RPMI8226 (cell line): ENCODE measurements around the gene CCDC85C.

Experiments used
- DNase-seq: peaks from one replicate; pipeline ENCODE4 v3.0.0-alpha.2; 2015

Gene CCDC85C

DNA sequence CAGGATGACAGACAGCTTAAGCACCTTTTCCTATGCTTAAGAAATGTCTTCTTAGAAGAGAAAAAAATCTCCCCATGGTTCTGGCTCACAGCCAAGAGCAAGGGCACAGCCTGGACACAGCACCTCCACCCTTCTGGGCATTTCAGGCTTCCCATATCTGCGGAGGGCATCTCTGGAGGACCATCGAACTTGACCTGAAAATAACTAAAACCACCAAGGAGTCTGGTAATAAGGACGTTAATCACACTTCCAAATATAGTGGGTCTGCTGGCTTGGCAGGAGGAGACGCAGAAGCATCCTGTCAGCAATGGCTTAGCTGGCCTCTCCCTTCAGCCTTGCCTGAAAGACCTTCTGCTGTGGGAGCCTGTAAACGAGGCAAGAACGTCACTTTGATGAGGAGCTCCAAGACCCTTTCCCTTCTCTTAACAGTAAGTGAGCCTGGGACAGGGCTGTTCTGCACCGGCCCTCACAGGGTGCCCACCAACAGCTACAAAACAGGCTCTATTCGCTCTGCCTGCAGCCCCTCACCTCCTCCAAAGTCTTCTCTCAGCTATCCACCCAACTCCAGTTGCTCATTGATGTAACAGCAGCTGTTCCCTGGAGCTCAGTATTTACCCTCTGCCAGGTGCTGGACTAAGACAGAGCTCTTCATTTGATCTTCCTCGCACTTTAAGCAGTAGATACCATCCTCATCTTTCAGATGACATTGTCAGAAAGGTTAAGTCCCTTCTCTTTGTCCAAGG lies 136.5 kb downstream of the CCDC85C start:
- no peak for DNase-seq

DNA sequence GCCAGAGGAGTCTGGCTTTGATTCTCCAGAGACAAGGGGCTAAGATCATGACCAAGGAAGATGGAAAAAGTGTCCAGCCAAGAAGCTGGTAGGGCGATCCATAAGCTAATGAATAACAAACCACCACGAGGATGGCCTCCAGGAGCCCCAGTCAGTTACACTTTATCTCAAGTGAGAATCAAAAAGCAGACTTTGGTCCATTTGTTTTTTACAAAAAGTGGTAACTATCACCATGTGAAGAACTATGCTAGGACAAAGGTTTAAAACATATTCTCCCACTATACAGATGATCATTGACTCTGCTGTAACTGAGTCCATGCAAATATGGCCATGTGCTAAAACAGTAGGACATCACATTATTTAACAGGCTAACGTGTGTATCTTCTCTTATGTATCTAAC lies 137.2 kb downstream of the CCDC85C start:
- DNase-seq, result no peak

DNA sequence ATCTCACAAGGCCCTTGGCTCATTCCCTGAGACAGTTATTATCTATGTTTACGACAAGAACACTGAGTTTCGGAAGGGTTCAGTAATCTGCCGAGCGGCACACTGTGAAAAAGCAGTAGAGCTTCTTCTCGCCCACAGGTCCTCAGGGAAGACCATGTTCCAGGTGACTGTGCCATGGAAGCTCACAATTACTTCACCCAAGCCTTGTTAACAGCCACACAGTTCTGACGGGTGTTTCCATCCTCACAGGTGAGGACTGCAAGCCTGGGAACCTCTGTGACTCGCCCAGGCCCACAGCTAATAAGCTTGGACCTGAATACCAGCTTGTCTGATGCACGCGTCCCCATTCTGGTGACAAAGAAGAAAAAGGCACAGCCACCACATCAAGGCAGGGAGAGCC lies 138.7 kb downstream of the CCDC85C start:
- DNase-seq, result no peak

DNA sequence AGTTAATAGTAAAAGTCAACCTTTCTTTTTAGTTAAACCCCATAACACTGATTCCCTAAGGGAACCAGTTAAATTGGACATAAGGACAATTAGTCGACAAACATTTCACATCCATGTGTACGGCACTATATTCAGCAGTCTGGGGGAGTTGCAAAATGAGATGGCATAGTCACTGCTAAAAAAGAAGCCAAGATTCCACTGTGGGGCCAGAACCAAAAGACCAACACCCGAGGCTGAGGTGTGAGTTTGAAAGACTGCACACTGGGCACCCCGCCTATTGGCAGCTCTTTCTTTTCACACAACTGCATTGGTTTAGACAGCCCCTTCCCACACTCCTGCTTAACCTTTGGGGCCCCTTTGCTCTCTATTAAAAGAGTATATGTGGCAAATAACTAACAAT lies 140.0 kb downstream of the CCDC85C start:
- DNase-seq, result no peak

DNA sequence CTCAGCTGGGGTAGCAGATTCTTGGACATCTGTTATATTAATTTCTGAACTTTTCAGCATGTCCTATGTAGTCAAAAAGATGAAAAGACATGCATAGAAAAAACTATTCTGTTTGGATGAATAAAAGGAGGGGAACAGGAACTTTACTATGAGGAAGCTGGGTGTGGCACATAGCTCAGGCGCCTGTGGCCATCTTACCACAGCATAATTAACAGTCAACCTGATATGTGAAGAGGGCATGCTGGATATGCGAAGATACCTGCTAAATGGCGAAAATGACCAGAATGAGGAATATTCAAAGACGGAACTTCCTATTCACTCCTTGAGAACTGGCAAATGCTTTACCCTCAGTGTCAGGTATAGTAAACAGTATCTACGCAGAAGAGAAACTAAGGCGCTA lies 141.8 kb downstream of the CCDC85C start:
- no peak for DNase-seq

DNA sequence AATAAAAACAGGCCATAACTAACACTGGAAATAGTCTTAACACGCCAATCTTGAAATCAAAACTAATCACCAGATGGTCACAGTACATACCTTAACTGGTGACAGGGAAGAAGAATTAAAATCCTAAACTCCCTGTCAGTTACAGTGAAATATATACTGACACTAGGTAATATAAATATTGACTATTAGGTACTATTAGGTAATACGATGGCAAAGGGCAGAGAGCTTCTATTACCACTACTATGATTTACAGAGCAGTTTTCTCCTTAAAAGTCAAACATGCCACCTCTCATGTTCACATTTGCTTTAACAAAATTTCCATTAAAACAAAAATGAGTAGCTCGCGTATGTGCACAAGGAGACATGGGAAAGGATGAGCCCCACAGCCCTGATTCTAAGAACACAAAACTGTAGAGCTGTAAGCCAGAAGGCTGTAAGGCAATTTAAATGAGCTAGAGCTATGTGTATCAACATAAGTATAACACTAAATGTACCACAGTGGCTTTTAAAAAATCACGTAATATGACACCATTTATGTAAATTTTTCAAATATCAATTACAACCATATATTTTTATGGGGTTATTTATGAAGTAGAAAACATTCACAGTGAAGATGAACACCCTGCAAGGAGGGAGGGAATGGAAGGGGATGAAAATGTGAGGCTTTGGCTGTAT lies 142.5 kb downstream of the CCDC85C start:
- no peak for DNase-seq

DNA sequence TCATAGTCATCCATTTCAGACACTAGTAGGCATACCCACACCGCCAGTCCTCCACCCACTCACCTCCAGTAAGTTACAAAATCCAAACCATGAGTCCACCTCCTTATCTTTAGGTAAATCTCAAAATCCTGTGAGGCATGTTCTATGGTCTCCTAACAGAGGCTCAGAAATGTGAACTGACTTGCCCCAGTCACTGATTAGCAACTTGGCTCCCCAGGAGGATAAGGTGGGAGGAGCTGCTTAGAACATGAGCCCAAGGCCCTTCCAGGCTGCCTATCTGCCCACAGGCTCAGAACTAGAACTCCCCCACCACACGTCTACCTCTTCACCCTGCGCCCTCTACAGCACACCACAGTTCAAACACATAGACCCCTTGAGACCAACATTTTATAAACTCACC lies 143.2 kb downstream of the CCDC85C start:
- no peak for DNase-seq

DNA sequence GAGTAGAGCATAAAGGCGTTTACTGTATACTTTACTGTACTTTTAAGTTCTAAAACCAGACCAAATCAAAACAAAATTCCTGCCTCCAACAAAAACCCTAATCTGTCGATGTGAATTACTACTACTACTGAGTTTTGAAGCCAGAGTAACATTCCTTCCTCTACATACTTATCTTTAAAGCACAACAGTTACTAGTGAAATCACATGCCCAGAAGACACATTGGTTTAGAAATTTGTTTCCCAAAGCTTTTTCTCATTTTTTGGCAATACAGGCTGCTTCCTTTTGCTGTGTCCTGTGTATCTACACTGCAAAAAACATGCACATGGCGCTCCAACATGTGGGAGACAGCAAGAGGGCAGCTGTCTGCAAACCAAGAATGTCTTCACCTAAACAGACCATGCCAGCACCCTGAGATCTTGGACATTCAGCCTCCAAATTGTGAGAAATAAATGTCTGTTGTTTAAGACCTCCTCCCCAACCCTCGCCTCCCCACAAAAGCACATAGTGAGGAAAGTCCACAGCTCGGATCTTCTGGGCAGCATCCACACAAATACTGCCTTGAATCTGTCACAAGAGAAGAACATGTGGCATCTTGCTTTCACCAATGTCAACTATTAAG lies 144.4 kb downstream of the CCDC85C start:
- no peak for DNase-seq

DNA sequence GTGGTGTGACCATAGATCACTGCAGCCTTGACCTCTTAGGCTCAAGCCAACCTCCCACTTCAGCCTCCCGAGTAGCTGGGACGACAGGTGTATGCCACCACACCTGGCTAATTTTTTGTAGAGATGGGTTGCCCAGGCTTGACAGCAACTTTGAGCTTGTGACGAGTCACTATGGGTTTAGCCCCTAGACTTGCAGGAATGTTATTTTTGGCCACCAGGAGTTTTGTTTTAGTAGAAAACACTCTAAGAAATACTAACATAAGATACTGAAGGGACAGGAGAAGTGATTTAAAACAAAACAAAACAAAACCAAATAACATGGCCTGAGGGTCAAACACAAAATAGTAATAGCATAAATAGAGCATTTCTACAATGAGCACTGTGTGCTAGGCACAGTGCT lies 149.8 kb downstream of the CCDC85C start:
- DNase-seq, result no peak

DNA sequence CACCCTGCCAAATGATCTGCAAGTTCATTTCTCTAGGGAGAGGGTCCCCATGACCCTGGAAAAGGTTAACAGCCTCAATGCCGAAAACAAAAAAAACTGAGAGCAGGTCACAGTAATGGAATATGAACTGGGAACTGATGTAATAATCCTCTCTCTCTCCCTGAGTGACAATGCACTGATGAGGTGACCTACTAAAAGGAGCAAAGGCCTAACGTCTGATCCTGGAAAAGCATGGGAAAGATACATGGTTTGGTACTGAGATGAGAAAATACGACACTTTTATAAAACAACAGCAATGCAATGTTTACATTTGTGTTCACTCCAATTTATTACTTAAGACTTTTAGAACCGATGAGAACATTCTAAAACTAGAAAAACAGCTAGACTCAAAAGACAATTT lies 151.0 kb downstream of the CCDC85C start:
- DNase-seq, result no peak

DNA sequence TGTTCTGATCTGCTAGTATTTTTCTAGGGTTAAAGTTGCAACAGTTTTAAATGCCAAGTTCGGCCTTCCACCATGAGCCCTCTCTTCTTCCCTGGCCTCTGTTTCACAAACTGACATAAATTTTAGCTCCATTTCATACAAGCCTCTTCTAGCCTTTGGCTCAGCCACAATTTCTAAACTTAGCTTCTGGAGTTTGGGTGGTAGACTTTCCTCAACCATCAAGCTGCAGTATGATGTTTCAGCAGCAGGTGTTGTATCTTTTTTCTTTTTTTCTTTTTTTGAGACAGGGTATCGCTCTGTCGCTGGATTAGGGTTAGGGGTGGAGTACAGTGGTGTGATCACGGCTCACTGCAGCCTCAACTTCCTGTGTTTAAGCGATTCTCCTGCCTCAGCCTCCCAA lies 152.8 kb downstream of the CCDC85C start:
- no peak for DNase-seq

DNA sequence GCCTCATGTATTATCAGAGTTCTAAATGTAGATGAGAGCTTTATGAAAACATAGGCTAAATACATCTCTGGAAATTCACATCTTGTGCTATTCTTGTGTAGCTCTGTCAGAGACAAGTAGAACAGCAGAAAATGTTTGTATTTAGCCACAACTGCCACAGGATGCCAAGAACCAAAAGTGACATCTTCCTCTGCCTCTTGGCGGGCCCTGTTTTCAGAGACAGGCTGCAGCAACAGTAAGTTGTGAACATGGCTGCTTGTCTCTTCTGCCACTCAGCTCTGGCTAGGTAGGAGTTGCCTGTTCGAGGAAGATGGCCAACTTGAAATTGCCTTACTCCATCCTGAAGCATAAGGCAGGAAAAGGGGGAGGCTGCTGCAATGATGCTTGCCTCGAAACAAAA lies 153.7 kb downstream of the CCDC85C start:
- DNase-seq, result no peak
